Activated naive CD4-positive, alpha-beta T cell treated with anti-CD3 and anti-CD28 coated beads, Interleukin-2, amount 50 U/mL, for 72 hours (primary cell): ENCODE results near the gene IRF4. TPM values are rescaled to one million over a fixed set of nuclear protein-coding genes. Genes with fewer than 3 reads are reported as not detected.

Experiments used
- ATAC-seq, 2 donors: fragments of 150-1000 bp; cut with Tn5 transposase; 2 replicates each; pipeline ENCODE4 v1.10.0; 2021; ENCODE audit warnings: mild to moderate bottlenecking in 2 of 2, moderate library complexity in 2 of 2
- DNase-seq, 2 donors: peaks; one replicate each; pipeline ENCODE4 v3.0.0; 2021 to 2022; ENCODE audit warnings: low spot score in 2 of 2
- H3K27ac Mint-ChIP-seq, 2 donors: one replicate each; pipeline ENCODE4 v1.8.0; 2022; ENCODE audit warnings: mild to moderate bottlenecking in 2 of 2, mixed read lengths in 2 of 2
- H3K36me3 Mint-ChIP-seq, 2 donors: one replicate each; pipeline ENCODE4 v1.8.0; 2022; ENCODE audit warnings: mixed read lengths in 2 of 2
- H3K9me3 Mint-ChIP-seq, 2 donors: one replicate each; pipeline ENCODE4 v1.8.0; 2022; ENCODE audit warnings: mixed read lengths in 2 of 2
- total RNA-seq, 2 donors: library from RNA; stranded (reverse); gene quantifications; one replicate each; pipeline ENCODE4 v1.2.3, GENCODE V29; 2022

IRF4 gene
- total RNA-seq, 2 donors from 2014 or later, result 334 to 809 TPM

GRCh38 chr6:447381-448165 is 56.0 kb downstream of the IRF4 start:
- DNase-seq, result peak; percentile 45 to 55
- peak; percentile 7 to 47 for ATAC-seq
- H3K27ac Mint-ChIP-seq, result peak overlapping the region; percentile 90 to 92
- H3K9me3 Mint-ChIP-seq, result peaks cover 0 to 6% of the 10 kb centered on the region in 2 donors
- H3K36me3 Mint-ChIP-seq, result peaks cover 0 to 13% of the 10 kb centered on the region in 2 donors

DNA sequence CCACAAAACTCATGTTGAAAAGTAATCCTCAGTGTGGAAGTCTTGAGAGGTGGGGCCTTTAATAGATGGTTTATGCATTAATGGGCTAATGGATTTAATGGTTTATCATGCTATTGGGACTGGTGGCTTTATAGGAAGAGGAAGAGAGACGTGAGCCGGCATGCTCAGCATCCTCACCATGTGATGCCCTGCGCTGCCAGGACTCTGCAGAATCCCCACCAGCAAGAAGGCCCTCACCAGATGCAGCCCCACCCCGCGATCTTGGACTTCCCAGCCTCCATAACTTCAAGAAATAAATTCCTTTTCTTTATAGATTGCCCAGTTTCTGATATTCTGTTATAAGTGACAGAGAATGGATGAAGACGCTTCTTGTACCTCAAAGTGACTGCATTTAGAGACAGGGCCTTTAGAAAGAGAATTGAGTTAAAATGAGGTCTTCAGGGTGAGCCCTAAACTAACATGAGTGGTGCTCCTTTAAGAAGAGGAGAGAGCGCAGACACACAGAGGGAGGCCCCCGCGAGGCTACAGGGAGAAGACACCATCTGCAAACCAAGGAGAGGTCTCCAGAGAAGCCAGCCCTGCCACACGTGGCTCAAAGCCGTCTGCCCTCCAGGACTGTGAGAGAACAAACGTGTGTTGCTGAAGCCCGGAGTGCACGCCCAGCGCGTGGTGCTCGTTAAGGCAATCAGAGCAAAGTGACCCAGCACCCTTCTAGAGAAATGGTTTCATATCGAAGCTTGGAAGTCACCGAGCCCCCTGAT is 56.9 kb downstream of the IRF4 start:
- Mint-ChIP-seq H3K9me3 (peaks cover 0 to 6% of the 10 kb centered on the region in 2 donors), H3K36me3 (peaks cover 0 to 13% of the 10 kb centered on the region in 2 donors), H3K27ac (peak overlapping the region; percentile 90 to 92)
- ATAC-seq (no peak), DNase-seq (peak in 1 of 2 donors; percentile 53)

DNA sequence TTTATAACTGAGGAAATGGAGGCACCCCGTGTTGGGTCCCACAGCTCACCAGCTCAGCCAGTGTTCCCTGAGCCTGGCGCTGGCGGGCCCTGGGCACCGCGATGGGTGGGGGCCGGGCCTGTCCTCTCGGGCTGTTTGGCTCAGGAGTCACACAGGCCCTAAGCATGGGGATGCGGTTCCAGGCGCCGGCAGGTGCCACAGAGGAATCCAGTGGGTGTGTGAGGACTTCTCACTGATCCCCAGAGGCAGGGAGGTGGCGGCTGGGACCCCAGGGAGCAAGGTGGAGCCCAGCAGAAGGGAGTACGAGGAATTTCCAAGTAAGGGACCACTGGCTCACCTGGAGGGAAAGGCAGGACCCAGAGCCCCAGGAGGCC is 57.5 kb downstream of the IRF4 start:
- ATAC-seq, result no peak
- no peak for DNase-seq
- peaks cover 0 to 6% of the 10 kb centered on the region in 2 donors for H3K9me3 Mint-ChIP-seq
- H3K27ac Mint-ChIP-seq, result peak overlapping the region; percentile 90 to 92
- peaks cover 0 to 13% of the 10 kb centered on the region in 2 donors for H3K36me3 Mint-ChIP-seq

GRCh38 chr6:449486-450419 is 58.2 kb downstream of the IRF4 start:
- H3K9me3 Mint-ChIP-seq, result peaks cover 0 to 6% of the 10 kb centered on the region in 2 donors
- H3K27ac Mint-ChIP-seq, result peak overlapping the region in 1 of 2 donors; percentile 92
- H3K36me3 Mint-ChIP-seq, result peaks cover 0 to 13% of the 10 kb centered on the region in 2 donors
- ATAC-seq, result no peak
- peak in 1 of 2 donors; percentile 48 for DNase-seq

DNA sequence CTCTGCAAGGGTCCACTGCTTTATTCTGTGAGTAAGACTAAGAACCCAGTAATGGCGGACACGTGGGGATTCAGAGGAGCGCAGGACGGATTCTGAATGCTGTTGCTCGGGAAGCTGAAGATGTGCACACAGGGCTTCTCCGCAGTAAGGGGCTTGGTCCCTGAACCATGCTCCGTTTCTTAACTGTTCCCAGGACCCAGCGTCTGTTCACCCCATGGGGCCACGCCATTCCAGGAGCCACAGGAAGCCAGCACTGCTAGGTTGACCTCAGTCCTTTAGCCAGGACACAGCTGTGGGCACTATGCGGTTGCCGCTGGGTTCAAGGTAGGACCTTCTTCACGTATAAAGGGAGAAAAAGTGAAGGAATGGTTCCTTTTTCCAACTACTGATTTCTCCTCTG is 59.8 kb downstream of the IRF4 start:
- peak overlapping the region in 1 of 2 donors; percentile 64 for H3K27ac Mint-ChIP-seq
- ATAC-seq, result no peak

GRCh38 chr6:451847-452246 is 60.3 kb downstream of the IRF4 start:
- ATAC-seq (no peak), DNase-seq (peak in 1 of 2 donors; percentile 41)
- H3K36me3 Mint-ChIP-seq, result peaks cover under 1 to 16% of the 10 kb centered on the region in 2 donors
- H3K9me3 Mint-ChIP-seq, result peaks cover 0 to 7% of the 10 kb centered on the region in 2 donors
- peak overlapping the region in 1 of 2 donors; percentile 64 for H3K27ac Mint-ChIP-seq

More for the DNA sequence above, 59.8 kb downstream of the IRF4 start:
- peaks cover 0 to 13% of the 10 kb centered on the region in 2 donors for H3K36me3 Mint-ChIP-seq
- peaks cover 0 to 6% of the 10 kb centered on the region in 2 donors for H3K9me3 Mint-ChIP-seq
- peak in 1 of 2 donors; percentile 52 for DNase-seq

DNA sequence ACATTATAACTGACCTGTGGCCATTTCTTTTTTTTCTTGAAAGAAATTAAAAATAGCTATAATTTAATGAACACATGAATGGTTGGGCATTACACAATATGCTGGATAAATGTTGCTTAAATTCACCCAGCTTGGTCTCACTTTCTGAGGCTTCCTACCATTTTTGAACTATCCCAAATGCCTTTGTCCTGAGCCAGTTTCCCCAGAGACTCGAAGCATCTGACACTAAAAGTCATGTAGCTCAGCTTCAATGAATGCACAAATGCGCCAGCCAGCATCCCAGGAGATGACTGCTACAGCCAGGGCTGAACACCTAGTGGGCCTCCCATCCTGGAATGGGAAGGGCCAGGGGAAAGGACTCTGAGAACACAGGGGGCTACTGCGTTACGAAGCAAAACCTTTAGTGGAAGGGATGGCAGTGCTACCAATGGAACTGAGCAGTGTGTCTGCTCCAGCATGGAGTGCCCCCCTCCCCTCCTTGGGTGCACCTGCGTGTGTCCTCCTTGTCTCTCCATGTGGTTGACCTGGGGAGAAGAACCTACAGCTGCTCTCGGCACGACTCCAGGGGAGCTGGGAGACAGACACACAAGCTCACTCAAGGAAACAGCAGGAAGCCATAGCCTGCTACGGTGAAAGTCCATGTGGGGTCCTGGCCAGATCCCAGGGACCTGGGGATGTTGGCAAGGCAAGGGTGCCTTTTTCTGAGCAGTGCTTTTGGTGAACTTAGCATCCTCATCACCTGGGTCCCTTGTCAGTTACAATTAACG is 60.9 kb downstream of the IRF4 start:
- Mint-ChIP-seq H3K27ac (no peak overlapping the region), H3K36me3 (peaks cover 7 to 22% of the 10 kb centered on the region in 2 donors), H3K9me3 (peaks cover 0 to 13% of the 10 kb centered on the region in 2 donors)
- no peak for ATAC-seq
- peak in 1 of 2 donors; percentile 39 for DNase-seq

DNA sequence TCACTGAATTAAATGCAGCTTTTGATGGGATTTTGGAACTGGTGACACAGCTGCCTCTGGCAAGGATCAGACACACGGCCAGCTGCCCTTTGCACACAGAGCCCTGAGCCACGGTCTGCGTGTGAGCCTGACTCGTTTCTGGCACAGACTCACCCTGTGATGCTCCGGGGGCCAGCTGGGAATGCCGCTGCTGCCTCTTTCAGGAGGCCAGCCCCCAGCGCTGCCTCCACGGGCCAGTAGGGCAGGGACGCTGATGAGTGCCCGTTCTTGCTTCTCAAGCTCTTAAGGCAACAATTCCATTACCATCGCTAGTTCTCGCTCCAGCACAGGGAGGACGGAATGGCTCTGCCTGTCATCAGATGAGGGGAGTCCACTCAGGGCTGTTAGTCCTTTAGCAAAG is 61.6 kb downstream of the IRF4 start:
- Mint-ChIP-seq H3K27ac (no peak overlapping the region), H3K36me3 (peaks cover 8 to 29% of the 10 kb centered on the region in 2 donors), H3K9me3 (peaks cover 2 to 19% of the 10 kb centered on the region in 2 donors)
- ATAC-seq (no peak), DNase-seq (peak in 1 of 2 donors; percentile 30)

DNA sequence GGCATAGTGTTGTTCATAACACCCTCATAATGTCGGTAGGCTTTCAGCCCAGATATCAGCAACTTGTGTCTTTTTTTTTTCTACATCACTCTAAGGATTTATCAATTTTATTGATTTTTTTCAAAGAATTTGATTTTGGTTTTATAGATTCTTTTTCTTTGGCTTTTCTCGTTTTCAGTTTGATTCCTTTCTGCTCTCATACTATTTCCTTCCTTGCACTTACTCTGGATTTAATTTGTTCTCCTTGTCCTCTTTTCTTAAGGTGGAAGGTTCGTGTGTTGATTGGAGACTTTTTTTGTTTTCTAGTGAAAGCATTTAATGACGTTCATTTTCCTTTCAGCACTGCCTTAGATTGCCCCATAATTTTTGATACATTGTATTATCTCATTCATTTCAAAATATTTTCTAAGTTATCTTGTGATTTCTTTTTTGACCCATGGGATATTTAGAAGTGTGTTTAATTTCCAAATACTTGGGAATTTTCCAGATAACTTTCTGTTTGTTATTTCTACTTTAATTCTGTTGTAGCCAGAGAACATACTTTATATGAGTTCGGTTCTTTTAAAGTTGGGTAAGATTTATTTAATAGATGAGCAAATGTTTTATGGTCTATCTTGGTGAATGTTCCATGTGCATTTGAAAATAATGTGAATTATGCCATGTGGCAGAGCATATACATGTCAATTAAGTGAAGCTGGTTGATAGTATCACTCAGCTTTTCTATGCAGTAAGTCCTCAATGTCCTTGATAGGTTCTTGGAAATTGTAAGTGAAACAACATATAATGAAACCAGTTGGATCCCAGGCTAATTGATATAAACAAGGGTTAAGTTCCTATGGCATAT is 62.8 kb downstream of the IRF4 start:
- H3K9me3 Mint-ChIP-seq, result peaks cover 4 to 18% of the 10 kb centered on the region in 2 donors
- peak overlapping the region; percentile 3 to 33 for H3K27ac Mint-ChIP-seq
- DNase-seq (no peak), ATAC-seq (peak in 1 of 2 donors; percentile 5)
- peaks cover 8 to 26% of the 10 kb centered on the region in 2 donors for H3K36me3 Mint-ChIP-seq

DNA sequence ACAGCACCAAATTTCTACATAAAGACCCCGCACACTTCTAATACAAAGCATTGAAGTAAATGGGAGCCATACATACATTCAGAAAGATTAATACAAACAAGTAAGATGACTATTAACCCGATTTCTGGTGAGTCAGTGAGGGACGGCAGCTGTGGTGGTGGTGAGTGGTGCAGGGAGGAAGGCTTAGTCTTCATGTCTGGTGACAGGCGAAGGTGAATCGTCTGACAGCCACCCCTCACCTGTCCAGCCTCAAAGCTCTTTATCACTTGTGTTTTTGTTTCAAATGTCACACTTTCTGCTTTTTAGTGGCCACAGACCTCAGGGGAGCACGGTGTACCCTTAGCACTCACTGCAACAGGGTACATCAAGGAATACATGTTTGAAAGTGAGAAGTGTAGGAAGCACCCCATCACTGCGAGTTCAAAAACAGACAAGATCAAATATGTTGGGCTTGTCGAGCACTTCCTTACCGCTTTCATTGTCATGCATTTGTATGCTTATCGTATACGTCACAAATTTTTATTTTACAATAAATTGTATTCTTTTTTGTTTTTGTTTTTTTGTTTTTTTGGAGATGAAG is 63.5 kb downstream of the IRF4 start:
- DNase-seq, result peak in 1 of 2 donors; percentile 59
- Mint-ChIP-seq H3K9me3 (peaks cover 4 to 15% of the 10 kb centered on the region in 2 donors), H3K27ac (peak overlapping the region; percentile 3 to 33), H3K36me3 (peaks cover 8 to 26% of the 10 kb centered on the region in 2 donors)
- peak; percentile 96 to 97 for ATAC-seq

- H3K27ac Mint-ChIP-seq, result peak overlapping the region in 1 of 2 donors; percentile 84
- peaks cover 8 to 26% of the 10 kb centered on the region in 2 donors for H3K36me3 Mint-ChIP-seq
- peaks cover 4 to 15% of the 10 kb centered on the region in 2 donors for H3K9me3 Mint-ChIP-seq
- no peak for ATAC-seq
- DNase-seq, result no peak
These were observed 64.3 kb downstream of the IRF4 start for GRCh38 chr6:455835-456234.

GRCh38 chr6:456358-456867 is 64.9 kb downstream of the IRF4 start:
- peaks cover 8 to 26% of the 10 kb centered on the region in 2 donors for H3K36me3 Mint-ChIP-seq
- peaks cover 4 to 15% of the 10 kb centered on the region in 2 donors for H3K9me3 Mint-ChIP-seq
- no peak overlapping the region for H3K27ac Mint-ChIP-seq
- no peak for DNase-seq
- no peak for ATAC-seq

GRCh38 chr6:456887-457286 is 65.3 kb downstream of the IRF4 start:
- Mint-ChIP-seq H3K27ac (no peak overlapping the region), H3K9me3 (peaks cover 4 to 18% of the 10 kb centered on the region in 2 donors), H3K36me3 (peaks cover 8 to 26% of the 10 kb centered on the region in 2 donors)
- DNase-seq (no peak), ATAC-seq (no peak)
